Activated CD4-positive, alpha-beta T cell treated with anti-CD3 and anti-CD28 coated beads for 36 hours (primary cell): Measurements from ENCODE around the gene TRIM63. TPM values are rescaled to one million over a fixed set of nuclear protein-coding genes. Genes with fewer than 3 reads are reported as not detected.

Experiments
- ATAC-seq: fragments of 200-7000 bp; cut with Tn5 transposase; one replicate; pipeline ENCODE4 v1.10.0; 2021; ENCODE audit warnings: mild to moderate bottlenecking, moderate library complexity
- CTCF ChIA-PET: fragments of 350-600 bp; sonication (Branson Sonifier 250); formaldehyde crosslinking; loops from one replicate; lab custom pipeline; 2021; ENCODE audit warnings: antibody characterized with exemption; lab: Charles Lee
- POLR2A ChIA-PET: fragments of 350-600 bp; sonication (Branson Sonifier 250); formaldehyde crosslinking; loops from one replicate; lab custom pipeline; 2021; ENCODE audit warnings: antibody characterized with exemption, inconsistent platforms; lab: Charles Lee
- DNase-seq: peaks from one replicate; pipeline ENCODE4 v3.0.0-alpha.2; 2020
- H3K27ac Mint-ChIP-seq: one replicate; pipeline ENCODE4 v1.8.0; 2021; ENCODE audit warnings: mixed read lengths
- H3K27me3 Mint-ChIP-seq: one replicate; pipeline ENCODE4 v1.8.0; 2021; ENCODE audit warnings: mixed read lengths
- H3K36me3 Mint-ChIP-seq: one replicate; pipeline ENCODE4 v1.8.0; 2021; ENCODE audit warnings: low read depth, mixed read lengths
- H3K4me1 Mint-ChIP-seq: one replicate; pipeline ENCODE4 v1.8.0; 2021; ENCODE audit warnings: mixed read lengths
- H3K4me3 Mint-ChIP-seq: one replicate; pipeline ENCODE4 v1.8.0; 2021; ENCODE audit warnings: mild to moderate bottlenecking, moderate library complexity, mixed read lengths
- H3K9me3 Mint-ChIP-seq: one replicate; pipeline ENCODE4 v1.8.0; 2021; ENCODE audit warnings: low read depth, mixed read lengths
- intact Hi-C, 2 experiments: fragments of 100-400 bp; cut with DNase I in 1 of 2; cut with micrococcal nuclease in 1 of 2; formaldehyde crosslinking; loops; one replicate each; pipeline versions ENCODE4 v1.14.2 to v1.15.1; 2022 to 2024; cut with DNase I, micrococcal nuclease
- total RNA-seq, 2 experiments: library from RNA; stranded (reverse); gene quantifications; one replicate each; pipeline ENCODE4 v1.2.3, GENCODE V29; 2021

The TRIM63 gene
- total RNA-seq, 2 experiments from 2014 or later: not detected

DNA sequence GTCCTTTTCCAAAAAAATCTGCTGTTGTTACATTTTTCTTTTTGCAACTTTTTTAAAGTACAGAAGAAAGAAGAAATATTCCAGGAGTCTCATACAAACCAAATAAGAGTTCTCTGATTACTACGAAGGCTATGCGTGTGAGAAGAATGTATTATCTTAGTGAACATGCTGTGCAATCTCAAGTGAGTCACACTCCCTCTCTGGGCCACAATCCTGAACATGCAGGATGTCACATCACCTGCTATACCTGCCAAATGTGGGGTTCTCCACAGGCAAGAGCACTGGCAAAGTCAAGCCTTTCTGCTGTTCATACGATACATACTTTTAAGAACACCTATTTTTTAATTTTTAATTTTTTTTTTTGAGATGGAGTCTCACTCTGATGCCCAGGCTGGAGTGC lies 21.7 kb upstream of the TRIM63 start:
- intact Hi-C loops: no loop called here
- H3K27ac Mint-ChIP-seq: no peak overlapping the region

DNA sequence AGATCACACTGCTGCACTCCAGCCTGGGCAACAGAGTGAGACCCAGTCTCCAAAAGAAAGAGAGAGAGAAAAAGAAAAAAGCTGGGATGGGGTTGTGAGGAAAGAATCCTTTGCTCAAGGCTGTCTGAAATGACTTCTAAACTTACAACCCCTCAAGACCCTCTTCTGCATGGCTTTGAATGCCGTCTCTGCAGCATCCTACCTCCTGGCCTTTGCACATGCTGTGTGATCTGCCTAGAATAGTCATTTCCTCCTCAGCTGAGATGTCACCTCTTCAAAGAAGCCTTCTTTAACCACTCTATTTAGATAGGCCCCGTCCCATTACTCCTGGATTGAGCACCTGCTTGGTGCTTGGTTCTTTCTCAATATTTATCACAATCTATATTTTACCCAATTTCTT lies 17.4 kb upstream of the TRIM63 start:
- CTCF ChIA-PET: interaction anchor here (1.9 kb wide), 1 partner anchor 60 kb away, joined by 6 read pairs; no protein-coding TSS in a partner anchor
- H3K4me3 Mint-ChIP-seq: no peak overlapping the region
- H3K9me3 Mint-ChIP-seq: no peaks in the 10 kb centered on the region
- POLR2A ChIA-PET: no interaction called here
- ATAC-seq (no peak), DNase-seq (no peak)
- H3K27ac Mint-ChIP-seq: no peak overlapping the region
- intact Hi-C loops: no loop called here
- peaks cover 19% of the 10 kb centered on the region for H3K27me3 Mint-ChIP-seq
- no peaks in the 10 kb centered on the region for H3K36me3 Mint-ChIP-seq
- no peaks in the 10 kb centered on the region for H3K4me1 Mint-ChIP-seq

More for the DNA sequence above, 21.7 kb upstream of the TRIM63 start:
- H3K4me3 Mint-ChIP-seq: no peak overlapping the region
- H3K9me3 Mint-ChIP-seq: no peaks in the 10 kb centered on the region
- DNase-seq (no peak), ATAC-seq (no peak)
- H3K27me3 Mint-ChIP-seq: peaks cover 30% of the 10 kb centered on the region
- CTCF ChIA-PET: no interaction called here
- H3K36me3 Mint-ChIP-seq: no peaks in the 10 kb centered on the region
- POLR2A ChIA-PET: no interaction called here
- H3K4me1 Mint-ChIP-seq: no peaks in the 10 kb centered on the region

- no peak overlapping the region for H3K4me3 Mint-ChIP-seq
- H3K27me3 Mint-ChIP-seq: peaks cover 17% of the 10 kb centered on the region
- no peak overlapping the region for H3K27ac Mint-ChIP-seq
- POLR2A ChIA-PET: interaction anchor here (0.6 kb wide), 1 partner anchor 189 kb away, joined by 6 read pairs; no protein-coding TSS in a partner anchor
- no peaks in the 10 kb centered on the region for H3K4me1 Mint-ChIP-seq
- H3K9me3 Mint-ChIP-seq: no peaks in the 10 kb centered on the region
- H3K36me3 Mint-ChIP-seq: no peaks in the 10 kb centered on the region
- CTCF ChIA-PET: interaction anchor here (1.1 to 1.9 kb wide), 4 partner anchors 21 to 333 kb away, joined by 3 to 6 read pairs (median 4); no protein-coding TSS in a partner anchor
- no peak for DNase-seq
- no peak for ATAC-seq
- intact Hi-C loops: no loop called here
Measured at GRCh38 chr1:26084091-26084561, 16.7 kb upstream of the TRIM63 start.

GRCh38 chr1:26083208-26083607 lies 15.8 kb upstream of the TRIM63 start:
- intact Hi-C loops: no loop called here
- CTCF ChIA-PET: interaction anchor here (1.1 to 1.9 kb wide), 3 partner anchors 22 to 334 kb away, joined by 4 to 6 read pairs (median 5); no protein-coding TSS in a partner anchor
- Mint-ChIP-seq H3K27ac (no peak overlapping the region), H3K9me3 (no peaks in the 10 kb centered on the region), H3K4me3 (no peak overlapping the region), H3K4me1 (no peaks in the 10 kb centered on the region), H3K36me3 (no peaks in the 10 kb centered on the region), H3K27me3 (peaks cover 17% of the 10 kb centered on the region)
- POLR2A ChIA-PET: no interaction called here
- DNase-seq: no peak
- no peak for ATAC-seq

DNA sequence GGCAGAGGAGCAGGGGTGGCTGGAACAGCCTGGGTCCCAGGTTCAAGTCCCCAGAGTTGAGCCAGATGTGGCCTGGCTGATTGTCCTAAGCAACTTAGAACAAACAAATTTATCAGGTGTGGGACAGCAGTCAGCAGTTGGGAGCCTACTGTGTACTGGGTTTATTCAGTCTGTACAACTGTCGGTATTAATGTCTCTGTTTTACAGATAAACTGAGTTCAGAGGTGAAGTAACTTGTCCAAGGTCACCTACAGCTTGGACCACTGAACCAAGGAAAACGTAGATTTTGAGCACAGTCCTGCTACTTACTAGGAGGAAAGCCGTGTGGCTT lies 14.6 kb upstream of the TRIM63 start:
- intact Hi-C loops: no loop called here
- no peaks in the 10 kb centered on the region for H3K9me3 Mint-ChIP-seq
- POLR2A ChIA-PET: no interaction called here
- CTCF ChIA-PET: interaction anchor here (0.6 kb wide), 1 partner anchor 225 kb away, joined by 3 read pairs; no protein-coding TSS in a partner anchor
- H3K27ac Mint-ChIP-seq: no peak overlapping the region
- peaks cover 19% of the 10 kb centered on the region for H3K27me3 Mint-ChIP-seq
- H3K36me3 Mint-ChIP-seq: no peaks in the 10 kb centered on the region
- no peaks in the 10 kb centered on the region for H3K4me1 Mint-ChIP-seq
- DNase-seq: no peak
- no peak overlapping the region for H3K4me3 Mint-ChIP-seq
- ATAC-seq: no peak

GRCh38 chr1:26081267-26082019 lies 14.0 kb upstream of the TRIM63 start:
- ChIA-PET CTCF (interaction anchor here (1.1 kb wide), 1 partner anchor 22 kb away, joined by 3 read pairs; no protein-coding TSS in a partner anchor), POLR2A (no interaction called here)
- ATAC-seq: no peak
- Mint-ChIP-seq H3K9me3 (no peaks in the 10 kb centered on the region), H3K4me1 (no peaks in the 10 kb centered on the region), H3K27me3 (peaks cover 17% of the 10 kb centered on the region), H3K4me3 (no peak overlapping the region), H3K27ac (no peak overlapping the region), H3K36me3 (no peaks in the 10 kb centered on the region)
- intact Hi-C loops: no loop called here
- DNase-seq: no peak

DNA sequence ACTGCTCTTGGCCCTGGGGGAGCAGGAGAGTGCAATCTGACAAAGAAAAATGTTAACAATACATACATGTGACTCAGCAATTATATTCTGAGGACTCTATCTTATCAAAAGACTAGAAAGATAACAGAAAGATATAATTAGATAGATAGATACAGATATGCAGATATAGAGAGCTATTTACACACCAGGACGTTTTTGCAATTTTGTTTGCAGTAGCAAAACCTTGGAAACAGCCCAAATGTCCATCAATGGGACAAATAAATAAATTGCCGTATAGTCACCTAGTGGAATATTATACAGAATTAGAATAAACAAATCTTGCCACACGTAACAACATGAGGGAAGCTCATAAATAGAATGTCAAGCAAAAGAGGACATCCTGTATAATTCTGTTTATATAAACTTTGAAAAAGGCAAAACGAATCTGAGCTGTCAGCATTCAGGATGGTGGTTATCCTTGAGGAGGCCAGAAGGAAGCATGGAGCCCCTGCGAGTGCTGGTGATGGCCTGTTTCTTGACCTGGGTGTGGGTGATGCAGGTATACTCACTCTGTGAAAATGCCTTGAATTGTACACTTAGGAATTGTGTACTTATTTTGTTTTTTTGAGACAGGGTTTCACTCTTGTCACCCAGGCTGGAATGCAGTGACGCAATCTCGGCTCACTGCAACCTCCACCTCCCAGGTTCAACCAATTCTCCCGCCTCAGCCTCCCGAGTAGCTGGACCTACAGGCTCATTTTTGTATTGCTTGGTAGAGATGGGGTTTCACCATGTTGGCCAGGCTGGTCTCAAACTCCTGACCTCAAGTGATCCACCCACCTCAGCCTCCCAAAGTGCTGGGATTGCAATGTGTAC lies 12.8 kb upstream of the TRIM63 start:
- ChIA-PET POLR2A (no interaction called here), CTCF (interaction anchor here (0.6 to 1.1 kb wide), 3 partner anchors 23 to 154 kb away, joined by 3 to 4 read pairs (median 4); partner anchors contain the start of gene CEP85)
- intact Hi-C loops: no loop called here
- H3K4me1 Mint-ChIP-seq: no peaks in the 10 kb centered on the region
- ATAC-seq (no peak), DNase-seq (no peak)
- H3K36me3 Mint-ChIP-seq: no peaks in the 10 kb centered on the region
- no peak overlapping the region for H3K27ac Mint-ChIP-seq
- no peak overlapping the region for H3K4me3 Mint-ChIP-seq
- H3K9me3 Mint-ChIP-seq: no peaks in the 10 kb centered on the region
- H3K27me3 Mint-ChIP-seq: peaks cover 13% of the 10 kb centered on the region

- Mint-ChIP-seq H3K4me3 (no peak overlapping the region), H3K27me3 (peaks cover 9% of the 10 kb centered on the region), H3K27ac (no peak overlapping the region), H3K36me3 (no peaks in the 10 kb centered on the region), H3K4me1 (no peaks in the 10 kb centered on the region), H3K9me3 (no peaks in the 10 kb centered on the region)
- ChIA-PET POLR2A (no interaction called here), CTCF (no interaction called here)
- intact Hi-C loops: no loop called here
- DNase-seq (no peak), ATAC-seq (no peak)
Measured at GRCh38 chr1:26079178-26079563, 11.7 kb upstream of the TRIM63 start.

DNA sequence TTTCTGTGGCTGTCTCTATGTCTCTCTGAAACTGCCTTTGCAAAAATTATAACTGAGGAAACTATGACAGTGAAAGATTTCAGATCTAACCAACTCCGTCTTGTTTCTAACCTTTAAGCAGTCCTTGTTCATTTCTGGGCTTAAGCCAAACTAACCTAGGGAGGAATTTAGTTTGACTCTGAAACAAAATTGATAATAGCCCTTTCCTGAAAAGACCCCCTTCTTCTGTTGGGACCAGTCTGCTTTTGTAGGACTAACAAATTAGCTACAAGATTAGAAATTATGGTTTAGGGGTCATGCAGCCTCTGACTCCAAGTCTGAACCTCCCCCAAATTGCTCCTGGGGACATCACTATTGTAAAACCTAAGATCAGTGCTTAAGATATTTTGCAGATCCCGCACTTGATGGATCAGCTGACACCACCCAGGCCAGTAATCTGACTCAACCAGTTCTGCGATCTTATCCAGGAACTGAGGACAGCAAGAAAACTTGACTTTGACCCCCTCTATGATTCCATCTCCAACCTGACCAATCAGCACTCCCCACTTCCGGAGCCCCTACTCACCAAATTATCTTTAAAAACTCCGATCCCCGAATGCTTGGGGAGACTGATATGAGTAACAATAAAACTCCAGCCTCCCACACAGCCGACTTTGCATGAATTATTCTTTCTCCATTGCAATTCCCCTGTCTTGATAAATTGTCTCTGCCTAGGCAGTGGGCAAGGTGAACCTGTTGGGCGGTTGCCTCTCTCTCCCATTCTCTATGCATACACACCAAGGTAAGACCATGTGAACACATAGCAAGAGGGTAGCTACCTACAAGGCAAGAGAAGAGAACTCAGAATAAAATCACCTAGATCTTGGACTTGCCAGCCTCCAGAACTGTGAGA lies 11.1 kb upstream of the TRIM63 start:
- peaks cover 7% of the 10 kb centered on the region for H3K27me3 Mint-ChIP-seq
- no peak for ATAC-seq
- no peak overlapping the region for H3K4me3 Mint-ChIP-seq
- H3K27ac Mint-ChIP-seq: no peak overlapping the region
- H3K36me3 Mint-ChIP-seq: no peaks in the 10 kb centered on the region
- POLR2A ChIA-PET: no interaction called here
- intact Hi-C loops: no loop called here
- no peak for DNase-seq
- no peaks in the 10 kb centered on the region for H3K9me3 Mint-ChIP-seq
- H3K4me1 Mint-ChIP-seq: no peaks in the 10 kb centered on the region
- CTCF ChIA-PET: interaction anchor here (1.8 kb wide), 1 partner anchor 67 kb away, joined by 5 read pairs; no protein-coding TSS in a partner anchor

DNA sequence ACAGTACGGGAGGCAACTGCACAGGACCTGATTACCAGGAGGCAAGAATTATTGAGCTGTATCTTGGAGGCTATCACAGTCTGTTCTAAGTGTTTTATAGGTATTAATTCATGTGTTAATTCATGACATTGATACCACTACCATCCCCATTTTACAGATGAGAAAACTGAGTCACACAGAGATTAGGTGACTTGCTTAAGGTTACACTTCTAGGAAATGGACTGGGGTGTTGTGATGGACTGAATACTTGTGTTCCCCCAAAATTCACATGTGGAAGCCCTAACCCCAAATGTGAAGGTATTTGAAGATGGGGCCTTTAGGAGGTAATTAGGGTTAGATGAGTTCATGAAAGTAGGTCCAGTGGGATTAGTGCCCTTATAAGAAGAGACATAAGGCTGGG lies 10.1 kb upstream of the TRIM63 start:
- Mint-ChIP-seq H3K4me1 (no peaks in the 10 kb centered on the region), H3K4me3 (no peak overlapping the region), H3K27me3 (peaks cover 12% of the 10 kb centered on the region), H3K9me3 (no peaks in the 10 kb centered on the region), H3K27ac (no peak overlapping the region), H3K36me3 (no peaks in the 10 kb centered on the region)
- no peak for ATAC-seq
- intact Hi-C loops: no loop called here
- ChIA-PET CTCF (interaction anchor here (1.8 kb wide), 1 partner anchor 68 kb away, joined by 5 read pairs; no protein-coding TSS in a partner anchor), POLR2A (no interaction called here)
- no peak for DNase-seq
